H9 (cell line): ENCODE results near the gene NT5C3B. TPM values are rescaled to one million over a fixed set of nuclear protein-coding genes. Genes with fewer than 3 reads are reported as not detected.

Experiments
- DNase-seq: peaks from one replicate; pipeline ENCODE4 v3.0.0-alpha.2; 2017
- H2AFZ ChIP-seq: one replicate; pipeline ENCODE4 v1.6.1; 2013; ENCODE audit warnings: mild to moderate bottlenecking, low read length, control low read depth, moderate library complexity
- H2AK5ac ChIP-seq: 2 replicates; pipeline ENCODE4 v1.6.1; 2013; ENCODE audit warnings: low read length, control low read depth, mixed read lengths; ENCODE audit not compliant: insufficient read length
- H2BK120ac ChIP-seq: one replicate; pipeline ENCODE4 v1.6.1; 2013; ENCODE audit warnings: low read depth, mild to moderate bottlenecking, low read length, control low read depth, inconsistent platforms; ENCODE audit not compliant: poor library complexity, severe bottlenecking
- H2BK12ac ChIP-seq: 2 replicates; pipeline ENCODE4 v1.6.1; 2013; ENCODE audit warnings: low read length, control low read depth, mixed read lengths, low read depth; ENCODE audit not compliant: insufficient read length
- H2BK15ac ChIP-seq: 2 replicates; pipeline ENCODE4 v1.6.1; 2013; ENCODE audit warnings: low read depth, low read length, control low read depth
- H2BK20ac ChIP-seq: one replicate; pipeline ENCODE4 v1.6.1; 2013; ENCODE audit warnings: low read depth, mild to moderate bottlenecking, low read length, control low read depth, inconsistent platforms; ENCODE audit not compliant: poor library complexity, severe bottlenecking
- H2BK5ac ChIP-seq: 2 replicates; pipeline ENCODE4 v1.6.1; 2013; ENCODE audit warnings: low read length, control low read depth, mixed read lengths; ENCODE audit not compliant: insufficient read length
- H3K14ac ChIP-seq: 2 replicates; pipeline ENCODE4 v1.6.1; 2013; ENCODE audit warnings: low read length, control low read depth; ENCODE audit not compliant: insufficient read depth
- H3K18ac ChIP-seq: 2 replicates; pipeline ENCODE4 v1.6.1; 2013; ENCODE audit warnings: low read depth, mild to moderate bottlenecking, mixed read lengths, low read length, control low read depth; ENCODE audit not compliant: insufficient read length
- H3K23ac ChIP-seq: 2 replicates; pipeline ENCODE4 v1.6.1; 2013; ENCODE audit warnings: low read length, control low read depth, mixed read lengths, low read depth; ENCODE audit not compliant: insufficient read length
- H3K23me2 ChIP-seq: 2 replicates; pipeline ENCODE4 v1.6.1; 2013; ENCODE audit warnings: low read depth, mild to moderate bottlenecking, mixed read lengths, low read length, control low read depth; ENCODE audit not compliant: insufficient read length, poor library complexity, severe bottlenecking
- H3K27ac ChIP-seq: 2 replicates; pipeline ENCODE4 v1.5.1; 2013; ENCODE audit warnings: low read length, control low read depth, mixed read lengths, low read depth; ENCODE audit not compliant: insufficient read length
- H3K27me3 ChIP-seq: 2 replicates; pipeline ENCODE4 v1.6.1; 2013; ENCODE audit warnings: low read length, control low read depth, inconsistent platforms; ENCODE audit not compliant: insufficient read depth
- H3K4ac ChIP-seq: 2 replicates; pipeline ENCODE4 v1.6.1; 2013; ENCODE audit warnings: low read depth, mild to moderate bottlenecking, control low read depth, inconsistent platforms, low read length, moderate library complexity
- H3K4me1 ChIP-seq: 2 replicates; pipeline ENCODE4 v1.6.1; 2013; ENCODE audit warnings: low read length, control low read depth, inconsistent platforms; ENCODE audit not compliant: insufficient read depth
- H3K4me2 ChIP-seq: 2 replicates; pipeline ENCODE4 v1.6.1; 2013; ENCODE audit warnings: low read length, control low read depth, mixed read lengths; ENCODE audit not compliant: insufficient read length, insufficient read depth
- H3K56ac ChIP-seq: 2 replicates; pipeline ENCODE4 v1.6.1; 2013; ENCODE audit warnings: low read depth, mild to moderate bottlenecking, mixed read lengths, low read length, control low read depth; ENCODE audit not compliant: insufficient read length
- H3K79me1 ChIP-seq: 2 replicates; pipeline ENCODE4 v1.6.1; 2013; ENCODE audit warnings: low read depth, mild to moderate bottlenecking, moderate library complexity, low read length, control low read depth, inconsistent platforms; ENCODE audit not compliant: insufficient read depth, poor library complexity, severe bottlenecking
- H3K79me2 ChIP-seq: 2 replicates; pipeline ENCODE4 v1.6.1; 2013; ENCODE audit warnings: low read length, control low read depth, inconsistent platforms; ENCODE audit not compliant: insufficient read depth
- H3K9ac ChIP-seq: 2 replicates; pipeline ENCODE4 v1.6.1; 2013; ENCODE audit warnings: low read length, control low read depth, mixed read lengths; ENCODE audit not compliant: insufficient read length; ENCODE audit errors: extremely low read depth
- H3K9me3 ChIP-seq: one replicate; pipeline ENCODE4 v1.6.1; 2013; ENCODE audit warnings: low read depth, low read length, inconsistent platforms; ENCODE audit not compliant: control insufficient read depth
- H3T11ph ChIP-seq: one replicate; pipeline ENCODE4 v1.6.1; 2013; ENCODE audit warnings: mild to moderate bottlenecking, low read length, control low read depth, inconsistent platforms
- H4K20me1 ChIP-seq: one replicate; pipeline ENCODE4 v1.6.1; 2013; ENCODE audit not compliant: control insufficient read depth, insufficient read length, insufficient read depth
- H4K5ac ChIP-seq: 2 replicates; pipeline ENCODE4 v1.6.1; 2013; ENCODE audit warnings: low read depth, mild to moderate bottlenecking, mixed read lengths, low read length, control low read depth; ENCODE audit not compliant: insufficient read length
- H4K8ac ChIP-seq: replicated peaks from 2 replicates; pipeline ENCODE4 v1.6.1; 2013; ENCODE audit warnings: low read length, control low read depth, mixed read lengths, low read depth; ENCODE audit not compliant: insufficient read length
- H4K91ac ChIP-seq: 2 replicates; pipeline ENCODE4 v1.6.1; 2013; ENCODE audit warnings: low read depth, mild to moderate bottlenecking, moderate library complexity, mixed read lengths, low read length, control low read depth; ENCODE audit not compliant: insufficient read length
- H3K27ac Mint-ChIP-seq, 3 experiments: 2 replicates in 2 of 3; 3 replicates in 1 of 3; pipeline ENCODE4 v1.8.0; 2020 to 2021; ENCODE audit warnings: mixed read lengths in 3 of 3, mild to moderate bottlenecking in 1 of 3, moderate library complexity in 1 of 3
- H3K27me3 Mint-ChIP-seq: 2 replicates; pipeline ENCODE4 v1.8.0; 2021; ENCODE audit warnings: low read depth, mild to moderate bottlenecking, moderate library complexity, mixed read lengths
- H3K36me3 Mint-ChIP-seq, 3 experiments: 2 replicates in 2 of 3; 3 replicates in 1 of 3; pipeline ENCODE4 v1.8.0; 2020 to 2021; ENCODE audit warnings: low read depth in 3 of 3, mixed read lengths in 3 of 3; ENCODE audit not compliant: insufficient read depth in 1 of 3
- H3K4me1 Mint-ChIP-seq, 2 experiments: 2 replicates each; pipeline ENCODE4 v1.8.0; 2020; ENCODE audit warnings: mixed read lengths in 2 of 2
- H3K4me3 Mint-ChIP-seq, 2 experiments: 2 replicates in 1 of 2; 3 replicates in 1 of 2; pipeline ENCODE4 v1.8.0; 2020 to 2021; ENCODE audit warnings: mild to moderate bottlenecking in 2 of 2, mixed read lengths in 2 of 2, moderate library complexity in 1 of 2
- H3K9me3 Mint-ChIP-seq, 2 experiments: 2 replicates in 1 of 2; 3 replicates in 1 of 2; pipeline ENCODE4 v1.8.0; 2020; ENCODE audit warnings: mild to moderate bottlenecking in 2 of 2, mixed read lengths in 2 of 2, moderate library complexity in 1 of 2
- CTCF ChIP-seq: fragments of 200-600 bp; sonication (generic); conservative IDR thresholded peaks from 3 replicates; pipeline ENCODE4 v1.8.0; 2021; ENCODE audit warnings: antibody characterized with exemption, mild to moderate bottlenecking
- WGBS: extraction: QIAGEN DNeasy Blood & Tissue Kit; methylation state at CpG from one replicate; pipeline ENCODE4 v1.1.7; 2013; ENCODE audit warnings: missing lambda C conversion rate, low lambda C conversion rate, mixed read lengths; ENCODE audit not compliant: insufficient read length; ENCODE audit errors: extremely low coverage; 5-methylcytosine and 5-hydroxymethylcytosine counted together
- total RNA-seq: library from RNA; stranded (reverse); gene quantifications from 2 replicates; pipeline ENCODE4 v1.2.1, GENCODE V29; 2021

NT5C3B gene
- total RNA-seq, 1 experiment from 2014 or later = 76.1 TPM

GRCh38 chr17:41818024-41818423, 18.0 kb downstream of the NT5C3B start:
- Histone ChIP-seq H3K79me1 (peaks cover 2% of the 10 kb centered on the region), H4K8ac (no peak overlapping the region), H3K79me2 (peaks cover 12% of the 10 kb centered on the region; the same call in 1 of the 2 replicates), H3K4ac (no peak overlapping the region), H4K5ac (no peak overlapping the region), H3K56ac (no peak overlapping the region), H2BK20ac (no peak overlapping the region), H4K20me1 (no peaks in the 10 kb centered on the region), H2AK5ac (no peak overlapping the region), H3K23ac (no peak overlapping the region), H3K27me3 (no peaks in the 10 kb centered on the region), H3K27ac (no peak overlapping the region), H2BK15ac (no peak overlapping the region), H3K4me1 (peaks cover 4% of the 10 kb centered on the region; the same call in 1 of the 2 replicates), H2BK5ac (no peak overlapping the region), H4K91ac (no peak overlapping the region), H2BK120ac (no peak overlapping the region), H3K4me2 (no peak overlapping the region), H3K9ac (no peak overlapping the region), H3K18ac (no peak overlapping the region), H3K14ac (no peak overlapping the region), H3T11ph (no peak overlapping the region), H3K9me3 (no peaks in the 10 kb centered on the region), H3K23me2 (peaks cover 8% of the 10 kb centered on the region), H2AFZ (no peak overlapping the region), H2BK12ac (no peak overlapping the region)
- Mint-ChIP-seq H3K27ac (peak overlapping the region in 2 of 3 experiments; percentile 20 to 49; a peak in 2 of 7 replicates), H3K4me1 (peaks cover 15 to 45% of the 10 kb centered on the region in 2 experiments), H3K36me3 (peaks cover 20 to 43% (median 38%) of the 10 kb centered on the region in 3 experiments; a peak in 6 of 7 replicates), H3K9me3 (no peaks in the 10 kb centered on the region), H3K27me3 (no peaks in the 10 kb centered on the region), H3K4me3 (peak overlapping the region in 1 of 2 experiments; percentile 60; a peak in 1 of 5 replicates)
- DNase-seq = no peak
- WGBS = no CpG with 5 or more reads among the region's 20 CpGs
- no peak for TF ChIP-seq CTCF
